Dermis microvascular lymphatic vessel endothelial cell (primary cell): Measurements from ENCODE around the gene STK39. TPM values are rescaled to one million over a fixed set of nuclear protein-coding genes. Genes with fewer than 3 reads are reported as not detected.
"Not testable (repeated sequence)": the region's sequence is repeated elsewhere in the genome, so short reads cannot be mapped to it uniquely, and the experiment has no call there.

Source experiments
- DNase-seq, 2 donors: peaks; one replicate each; pipeline versions ENCODE4 v3.0.0 to v3.0.0-alpha.2; 2010; ENCODE audit warnings: low read depth in 2 of 2
- total RNA-seq: library from RNA; depleted of rRNA; stranded (reverse); fragments of >200 nt; gene quantifications from 2 replicates; pipeline ENCODE4 v1.2.1, GENCODE V29; 2014

The STK39 gene
- total RNA-seq, 1 donor from 2014 or later: 2.8 TPM

DNA sequence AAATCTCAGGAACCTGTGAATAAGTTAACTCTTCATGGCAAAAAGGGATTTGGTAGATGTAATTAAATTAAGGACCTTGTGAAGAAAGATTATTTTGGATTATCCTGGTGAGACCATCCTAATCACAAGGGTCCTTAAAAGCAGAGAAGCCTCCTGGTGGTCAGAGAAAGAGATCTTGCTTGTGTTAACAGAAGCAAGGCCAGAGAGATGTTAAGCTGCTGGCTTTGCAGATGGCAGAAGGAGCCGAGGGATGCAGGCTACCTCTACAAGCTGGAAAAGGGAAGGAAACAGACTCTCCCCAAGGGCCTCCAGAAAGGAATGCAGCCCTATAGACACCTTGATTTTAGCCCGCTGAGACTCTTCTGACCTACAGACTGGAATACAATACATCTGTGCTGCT lies 197.0 kb downstream of the STK39 start:
- no peak for DNase-seq

DNA sequence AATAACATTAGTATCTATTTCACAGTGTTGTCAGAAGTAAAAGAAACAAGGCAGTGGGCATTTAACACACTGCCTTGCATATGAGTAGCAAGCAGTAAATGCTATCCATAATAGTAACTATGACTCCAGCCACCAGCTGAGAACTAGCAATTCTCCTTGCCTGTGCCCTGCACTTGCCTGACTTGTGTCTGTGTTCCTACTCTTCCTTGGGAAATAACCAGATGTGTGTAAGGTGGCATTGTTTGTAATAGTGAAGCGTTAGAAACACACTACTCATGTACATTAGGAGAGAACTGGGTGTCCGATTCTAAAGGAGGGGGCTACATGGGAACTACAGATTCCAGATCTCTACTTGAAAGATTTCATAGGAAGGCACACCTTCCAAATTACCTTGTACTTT lies 197.8 kb downstream of the STK39 start:
- no peak for DNase-seq

DNA sequence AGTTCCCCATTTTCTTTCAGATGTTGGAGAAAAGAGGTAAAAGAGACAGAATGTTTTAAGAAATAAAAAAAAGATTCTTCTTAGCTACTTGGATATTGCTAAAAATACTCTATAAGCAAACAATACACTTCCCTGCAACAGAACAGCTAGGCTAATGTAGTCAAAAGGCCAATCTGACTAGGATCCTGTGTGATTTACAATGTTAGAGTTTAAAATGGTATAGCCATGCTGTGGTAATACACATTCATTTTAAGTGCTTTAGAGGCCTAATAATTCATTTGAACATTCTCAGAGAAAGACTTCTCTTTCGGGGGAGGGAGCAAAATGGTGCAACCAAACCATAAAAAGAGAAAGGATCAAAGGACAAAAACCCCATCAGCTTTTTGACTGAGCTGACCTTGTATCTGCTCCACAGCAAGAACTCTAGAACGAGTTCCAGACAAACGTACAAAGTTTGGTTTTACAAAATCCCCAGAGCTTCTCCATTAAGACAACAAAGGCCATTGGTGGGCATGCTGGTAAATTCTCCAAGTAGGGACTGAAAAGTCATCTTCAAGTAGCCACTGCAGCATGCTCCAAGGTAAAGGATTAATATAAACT lies 200.2 kb downstream of the STK39 start:
- no peak for DNase-seq

DNA sequence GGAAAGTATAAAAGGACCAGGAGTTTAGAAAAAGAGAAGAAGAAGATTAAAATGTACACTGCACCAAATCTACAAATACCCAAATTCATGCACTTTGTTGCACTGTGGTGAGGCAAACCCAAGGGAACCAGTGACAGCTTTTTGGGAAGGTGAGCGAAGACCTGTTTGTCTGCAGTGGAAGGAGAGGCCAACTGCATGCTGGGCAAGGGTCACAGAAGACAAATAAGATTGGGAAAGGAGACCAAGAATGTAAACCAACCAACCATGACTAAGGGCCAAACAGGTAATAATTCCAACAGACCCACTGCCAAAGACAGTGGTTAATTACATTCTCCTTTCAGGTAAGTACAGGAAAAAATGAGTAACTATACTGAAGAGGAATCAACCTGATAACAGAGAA lies 202.8 kb downstream of the STK39 start:
- no peak for DNase-seq

DNA sequence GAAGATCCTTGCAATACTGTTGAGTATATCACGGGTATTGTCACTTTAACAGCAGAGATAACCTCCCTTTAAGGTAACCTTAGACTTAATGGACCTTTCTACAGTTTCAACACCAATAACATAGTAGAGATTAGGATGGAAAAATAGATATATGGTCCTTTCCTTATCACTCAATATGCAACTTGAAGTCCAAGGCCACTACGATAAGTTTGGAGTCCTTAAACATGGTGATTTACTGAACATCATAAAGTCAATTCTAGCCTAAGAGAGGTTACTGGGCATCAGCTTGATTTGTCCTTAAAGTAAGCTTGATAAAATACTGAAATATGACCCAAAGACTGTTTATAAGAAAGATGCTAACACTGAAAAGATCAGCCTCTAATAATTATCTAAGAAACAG lies 203.2 kb downstream of the STK39 start:
- no peak for DNase-seq

DNA sequence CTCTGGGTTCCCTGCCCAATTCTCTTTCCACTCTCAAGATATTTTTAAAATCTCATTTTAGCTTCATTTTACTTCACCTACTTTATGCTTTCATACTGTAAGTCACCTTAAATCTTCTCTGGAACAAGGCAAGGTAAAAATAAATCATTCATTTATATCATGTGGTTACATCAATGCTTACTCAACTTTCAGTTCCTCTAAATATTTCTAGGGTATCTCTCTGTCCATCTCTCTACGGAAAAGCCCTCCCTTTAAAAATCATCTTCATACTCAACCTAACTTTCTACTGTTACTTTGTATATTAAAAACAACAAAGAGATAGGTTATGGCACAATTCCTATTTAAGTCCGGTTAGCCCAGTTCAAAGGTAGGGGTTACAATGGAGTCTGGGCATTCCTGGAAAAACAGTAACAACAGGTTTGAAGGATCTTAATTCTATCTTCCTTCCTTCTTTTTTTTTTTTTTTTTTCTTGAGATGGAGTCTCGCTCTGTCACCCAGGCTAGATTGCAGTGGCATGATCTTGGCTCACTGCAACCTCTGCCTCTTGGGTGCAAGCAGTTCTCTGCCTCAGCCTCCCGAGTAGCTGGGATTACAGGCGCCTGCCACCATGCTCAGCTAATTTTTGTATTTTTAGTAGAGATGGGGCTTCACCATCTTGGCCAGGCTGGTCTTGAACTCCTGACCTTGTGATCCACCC lies 205.1 kb downstream of the STK39 start:
- DNase-seq: not testable (repeated sequence)

DNA sequence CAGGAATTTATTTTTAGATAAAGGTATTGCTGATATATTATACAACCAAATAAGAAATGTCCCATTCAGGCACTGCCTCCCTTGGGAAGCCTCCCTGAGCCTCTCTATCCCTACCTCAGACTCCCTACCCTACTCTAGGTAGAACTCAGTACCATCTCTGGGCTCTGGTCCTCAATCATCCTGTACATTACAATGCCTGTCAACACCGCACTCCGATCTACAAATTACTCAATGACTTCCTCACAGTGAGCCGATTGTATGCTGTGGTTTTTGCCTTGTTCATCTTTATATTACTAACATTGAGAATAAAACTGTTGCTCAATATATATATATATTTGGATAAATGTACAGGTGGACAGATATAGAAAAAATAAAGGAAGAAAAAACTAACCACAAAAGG lies 207.5 kb downstream of the STK39 start:
- no peak for DNase-seq

DNA sequence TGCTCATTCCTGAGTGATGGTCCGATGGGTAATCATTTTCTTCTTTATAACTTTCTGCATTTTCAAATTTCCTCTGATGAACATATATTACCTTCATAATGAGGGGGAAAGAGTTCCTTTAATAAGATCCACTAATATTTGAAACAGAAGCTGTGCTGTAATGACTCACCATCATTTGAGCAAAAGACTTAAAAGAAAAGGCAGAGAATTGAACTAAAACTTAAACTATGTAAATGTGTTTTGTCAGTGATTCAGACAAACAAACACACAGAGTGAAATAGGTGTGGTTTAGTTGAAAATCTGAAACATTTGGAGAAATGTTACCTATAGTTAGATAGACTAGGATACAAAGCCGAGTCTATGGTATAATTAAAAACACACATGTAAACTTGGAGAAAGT lies 209.6 kb downstream of the STK39 start:
- DNase-seq: no peak

DNA sequence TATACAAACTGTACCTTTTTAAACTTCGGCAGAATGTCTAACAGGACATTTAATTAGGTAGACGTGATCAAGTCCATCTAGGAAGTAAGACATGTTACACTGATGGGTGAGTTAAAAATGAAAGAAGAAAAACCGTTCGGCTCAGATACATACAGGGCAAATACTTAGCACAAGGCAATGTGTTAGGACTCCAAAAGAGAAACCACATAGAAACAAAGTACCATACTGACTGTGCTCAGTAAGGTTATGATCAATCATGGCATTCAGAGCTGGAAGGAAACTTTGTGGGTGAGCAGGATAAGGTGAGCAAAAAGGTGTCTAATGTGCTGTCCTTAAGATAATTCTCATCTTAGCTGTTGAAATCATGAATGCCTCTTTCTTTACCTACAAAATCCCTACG lies 211.9 kb downstream of the STK39 start:
- DNase-seq: no peak

DNA sequence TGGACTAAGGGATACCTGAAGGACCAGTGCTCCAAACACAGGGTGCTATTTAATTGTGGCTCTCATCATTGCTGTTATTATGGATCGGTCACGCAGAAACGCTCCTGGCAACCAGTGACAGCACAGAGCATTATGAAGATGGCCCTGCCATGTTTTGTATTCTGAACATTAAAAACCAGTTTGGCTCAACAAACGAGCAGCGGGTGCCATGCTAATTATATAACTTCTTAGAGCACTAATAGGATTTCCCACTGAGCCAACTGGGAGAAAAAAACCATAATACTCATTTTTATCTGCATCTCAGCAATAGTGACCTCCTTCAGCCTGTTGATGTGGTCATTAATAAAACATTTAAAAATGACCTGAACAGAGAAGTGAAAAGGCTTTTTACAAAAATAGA lies 212.8 kb downstream of the STK39 start:
- no peak for DNase-seq

DNA sequence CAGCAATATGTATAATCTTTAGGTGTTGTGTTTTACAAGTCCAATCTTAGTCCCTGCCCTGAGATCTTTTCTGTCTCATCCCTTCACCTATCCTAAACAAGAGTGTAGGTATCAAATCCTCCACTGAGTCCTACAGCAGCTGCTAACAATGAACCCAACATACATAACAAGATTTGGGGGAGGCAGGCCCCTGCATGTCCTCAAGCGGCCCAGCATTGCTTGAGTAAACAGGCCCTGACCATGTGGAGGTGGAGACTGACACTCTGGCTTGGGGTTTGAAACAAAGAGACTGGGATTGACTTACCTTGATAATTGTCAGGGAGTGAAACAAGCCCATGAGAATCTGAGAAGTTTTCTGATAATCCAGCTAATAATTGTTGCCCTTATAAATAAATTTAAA lies 213.4 kb downstream of the STK39 start:
- DNase-seq: no peak

DNA sequence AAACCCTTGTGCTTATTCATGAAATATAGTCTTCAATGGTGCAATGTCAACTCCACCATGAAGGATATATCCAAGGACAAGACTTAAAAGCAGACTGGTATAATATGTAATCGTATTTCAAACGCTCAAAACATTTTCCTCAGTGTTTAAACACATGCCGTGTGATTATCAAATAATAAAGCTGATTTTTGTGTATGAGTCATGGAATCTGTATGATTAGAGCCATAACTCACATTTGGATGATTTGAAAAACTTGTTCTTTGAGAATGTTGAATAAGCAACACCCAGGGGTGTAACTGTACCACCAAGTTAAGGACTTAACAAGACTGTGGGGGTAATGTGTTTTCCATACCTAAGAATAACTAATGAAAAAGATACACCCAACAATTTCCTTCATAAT lies 215.3 kb downstream of the STK39 start:
- DNase-seq: no peak

DNA sequence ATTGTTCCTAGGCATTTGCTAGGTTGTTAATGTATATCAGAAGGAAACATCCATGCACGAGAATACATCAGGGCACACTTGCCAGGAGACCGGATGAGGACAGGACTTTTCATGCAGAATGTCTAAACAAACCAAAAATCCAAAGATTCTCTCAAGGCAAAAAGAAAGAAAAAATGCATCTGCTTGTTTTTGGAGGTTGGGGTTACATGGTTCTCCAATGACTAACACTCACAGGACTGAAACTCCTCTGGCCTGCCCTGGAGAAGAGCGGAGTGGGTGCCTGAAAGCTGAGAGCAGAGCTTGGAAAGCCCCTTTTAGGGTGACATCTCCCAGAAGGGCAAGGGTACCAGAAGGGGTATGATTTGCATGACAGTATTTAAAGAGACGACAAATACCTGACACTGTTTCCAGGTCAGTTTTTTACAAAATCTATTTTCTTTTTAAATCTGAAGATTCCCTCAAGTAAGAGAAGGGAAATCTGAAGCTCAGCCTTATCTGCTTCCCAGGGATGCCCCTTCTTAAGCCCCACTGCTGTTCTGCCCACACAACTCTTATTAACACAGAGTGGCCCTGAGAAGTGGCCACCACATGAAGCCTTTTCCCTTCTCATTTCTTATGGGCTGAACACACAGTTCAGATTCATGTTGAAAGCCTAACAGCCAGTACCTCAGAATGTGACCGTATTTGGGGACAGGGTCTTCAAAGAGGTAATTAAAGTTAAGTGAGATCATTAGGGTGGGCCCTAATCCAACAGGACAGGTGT lies 216.4 kb downstream of the STK39 start:
- DNase-seq: no peak

DNA sequence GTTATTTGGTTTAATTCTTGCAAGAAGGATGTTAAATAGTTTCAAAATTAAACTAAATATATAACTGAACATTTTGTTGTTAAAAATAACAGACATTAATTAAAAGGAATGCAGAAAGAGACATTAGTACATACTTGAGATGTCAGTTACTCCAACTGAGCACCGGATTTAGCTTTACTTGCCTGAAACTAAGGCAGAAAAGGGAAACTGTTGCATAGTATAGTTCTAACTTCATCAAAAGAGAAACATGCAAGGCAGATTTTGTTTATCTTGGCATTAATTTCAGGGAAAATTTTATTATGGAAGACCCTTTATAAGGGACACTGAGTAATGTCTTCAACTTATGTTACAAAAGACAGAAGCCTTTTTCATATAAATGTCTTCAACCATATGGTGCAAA lies 218.3 kb downstream of the STK39 start:
- DNase-seq: no peak

DNA sequence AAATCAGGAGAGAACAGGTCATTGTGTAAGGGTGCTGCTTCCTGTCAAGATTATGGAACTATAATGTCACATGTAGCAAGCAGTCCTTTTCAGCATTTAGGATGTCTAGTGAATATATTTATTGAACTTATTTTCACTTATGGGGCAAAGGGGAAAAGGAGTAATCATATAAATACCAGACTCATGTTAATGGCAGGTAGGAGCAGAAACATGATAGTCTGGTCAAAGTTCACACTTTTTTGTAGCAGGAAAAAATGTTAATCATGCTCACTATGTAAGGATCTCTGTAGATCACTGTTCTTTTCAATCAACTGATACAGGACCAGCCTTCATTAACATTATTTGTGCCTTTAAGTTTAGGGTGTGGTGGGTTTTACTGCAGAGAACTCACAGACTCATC lies 219.0 kb downstream of the STK39 start:
- no peak for DNase-seq

DNA sequence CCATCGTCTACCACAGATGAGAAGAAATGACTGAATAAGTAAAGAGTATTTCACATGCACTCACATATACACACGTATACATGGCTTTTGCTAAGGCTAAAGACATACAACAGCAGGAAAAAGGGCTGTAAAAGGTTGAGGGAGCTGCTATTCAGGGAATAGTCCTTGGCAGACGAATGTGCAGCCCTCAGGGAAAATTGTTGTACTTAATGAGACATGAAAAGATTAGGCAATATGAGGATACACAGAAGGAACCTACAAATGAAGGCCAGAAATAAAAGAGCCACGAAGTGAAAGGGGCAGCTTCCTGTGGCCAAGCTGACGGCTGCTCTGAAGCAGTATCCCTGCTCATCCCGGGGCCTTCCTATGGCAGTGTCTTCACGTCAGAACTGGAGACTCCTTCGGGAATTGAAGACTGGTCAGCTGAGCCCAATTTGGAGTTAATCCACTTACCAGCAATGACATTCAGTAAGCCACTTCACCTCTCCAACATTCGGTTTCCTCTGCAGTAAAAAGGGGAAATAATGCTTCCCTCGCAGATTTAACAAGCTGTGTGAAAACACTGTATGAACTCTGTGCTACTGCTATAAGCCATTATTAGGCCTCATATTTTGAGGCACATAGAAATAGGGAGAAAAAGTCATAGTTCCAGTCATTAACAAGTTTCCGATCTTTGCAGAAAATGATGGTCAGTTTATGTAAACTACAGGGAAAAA lies 221.8 kb downstream of the STK39 start:
- DNase-seq: no peak

DNA sequence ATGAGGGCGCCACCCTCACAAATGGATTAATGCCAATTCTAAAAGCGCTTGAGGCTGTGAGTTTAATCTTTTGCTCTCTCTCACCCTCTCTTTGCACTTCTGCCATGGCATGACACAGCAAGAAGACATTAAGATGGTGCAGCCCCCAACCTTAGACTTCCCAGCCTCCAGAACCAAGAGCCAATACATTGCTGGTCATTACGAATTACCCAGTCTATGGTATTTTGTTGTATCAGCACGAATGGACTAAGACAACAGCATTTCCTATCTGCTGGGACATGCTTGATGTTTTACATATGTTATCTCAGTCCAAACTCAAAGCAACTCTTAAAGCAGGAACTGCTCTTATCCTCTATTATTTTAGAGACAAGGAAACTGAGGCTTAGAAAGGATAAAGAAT lies 222.9 kb downstream of the STK39 start:
- DNase-seq: no peak

DNA sequence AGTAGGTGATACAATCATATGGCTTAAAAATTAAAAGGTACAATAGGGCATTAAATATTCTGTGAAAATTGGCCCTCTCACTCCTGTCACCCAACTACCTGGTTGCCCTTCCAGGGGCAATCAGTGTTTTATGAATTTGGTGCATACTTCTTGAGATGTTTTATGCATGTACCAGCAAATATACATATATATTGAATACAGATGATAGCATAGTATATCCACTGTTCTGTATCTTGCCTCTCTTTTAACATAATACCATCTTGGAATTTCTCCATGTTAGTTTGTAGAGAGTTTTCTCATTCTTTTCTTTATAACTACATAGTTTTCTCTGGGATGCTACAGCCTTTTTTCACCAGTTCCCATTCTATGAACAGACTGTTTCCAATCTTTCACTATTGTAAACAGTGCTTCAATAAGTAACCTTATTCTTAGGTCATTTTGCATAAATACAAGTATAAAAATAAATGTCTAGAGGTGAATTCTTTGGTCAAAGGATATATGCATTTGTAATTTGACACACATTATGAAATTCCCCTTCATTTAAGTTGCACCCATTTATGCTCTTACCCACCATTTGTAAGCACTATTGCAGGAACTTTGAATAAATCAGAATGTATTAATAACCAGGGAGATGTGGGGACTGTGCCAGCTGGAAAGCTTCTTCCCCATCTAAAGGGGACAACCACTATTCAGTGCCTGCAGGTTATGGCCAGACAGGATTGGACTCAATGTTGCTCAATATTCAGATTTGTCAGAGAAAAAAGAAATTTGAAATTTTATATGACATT lies 225.4 kb downstream of the STK39 start:
- DNase-seq: no peak

DNA sequence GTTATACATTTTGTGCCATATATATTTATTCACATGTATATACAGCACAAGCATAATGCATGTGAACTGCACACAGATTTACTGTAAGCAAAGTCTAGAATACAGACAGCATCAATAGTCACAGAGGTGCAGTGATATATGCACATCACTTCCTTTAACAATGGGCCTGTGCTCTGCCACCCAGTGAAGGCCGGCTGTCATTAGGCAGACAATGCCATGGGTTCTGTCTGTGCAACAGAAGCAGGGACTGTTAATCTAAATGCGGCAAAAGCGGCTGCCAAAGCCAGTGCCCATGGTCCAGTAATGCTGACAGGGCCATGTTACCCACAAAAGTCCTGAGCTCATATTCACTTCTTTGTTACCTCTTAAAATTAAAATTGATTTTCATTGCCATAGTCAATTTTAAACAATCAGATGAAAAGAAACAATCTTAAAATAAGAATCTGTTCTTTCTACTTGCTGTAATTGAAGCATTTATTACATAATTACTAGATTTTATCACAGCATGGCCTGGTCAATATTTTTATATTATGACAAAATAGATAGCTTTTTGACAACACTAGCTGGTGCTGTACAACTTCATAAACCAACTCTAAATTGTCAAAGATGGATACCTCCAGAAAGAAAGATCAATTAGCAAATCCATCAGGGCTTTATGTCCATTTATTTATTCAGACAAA lies 232.0 kb downstream of the STK39 start:
- no peak for DNase-seq

DNA sequence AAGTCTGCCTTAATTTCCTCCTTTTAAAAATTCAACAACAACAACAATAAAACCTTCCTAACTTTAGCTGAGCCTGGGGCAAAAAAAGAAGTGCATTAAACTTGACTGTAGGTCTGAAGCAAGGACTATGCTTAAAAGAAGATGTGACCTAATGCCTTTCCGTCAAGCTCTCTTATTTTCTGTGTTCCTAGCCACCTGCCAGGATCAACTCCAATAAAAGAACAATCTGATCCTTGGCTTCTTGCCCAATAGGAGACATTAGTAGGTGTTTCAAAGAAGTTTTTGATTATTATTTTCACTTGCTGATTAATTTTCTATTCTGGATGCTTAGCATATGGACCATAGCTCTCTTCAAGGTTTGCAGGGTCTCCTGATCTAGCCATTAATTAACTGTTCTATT lies 237.5 kb downstream of the STK39 start:
- no peak for DNase-seq

DNA sequence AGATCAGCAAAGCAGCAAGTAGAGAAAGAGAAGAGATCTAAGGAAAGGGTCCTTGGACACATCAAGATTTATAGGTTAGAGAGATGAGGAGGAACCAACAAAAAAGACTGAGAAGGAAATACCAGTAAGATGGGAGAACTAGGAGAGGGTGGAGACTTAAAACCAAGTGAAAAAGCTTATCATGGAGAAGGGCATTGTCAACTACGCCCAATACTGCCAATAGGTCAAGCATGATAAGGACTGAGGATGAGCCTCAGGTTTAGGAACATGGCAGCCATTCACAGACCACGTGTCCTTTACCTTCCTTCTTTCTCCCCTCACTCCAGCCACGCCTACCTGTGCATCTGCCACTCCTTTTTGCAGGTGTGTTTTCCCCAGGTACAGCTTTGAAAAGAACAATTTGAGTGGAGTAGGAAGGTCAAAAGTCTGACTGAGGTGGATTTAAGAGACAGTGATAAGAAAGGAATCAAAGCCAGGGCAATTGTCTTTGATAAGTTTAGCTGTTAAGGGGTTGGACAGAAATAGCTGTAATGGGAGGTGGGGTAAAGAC lies 238.7 kb downstream of the STK39 start:
- DNase-seq: no peak
